Mesenchymal stem cell (in vitro differentiated cells and primary cell): ENCODE data around the gene GCK.

ENCODE experiments used
- DNase-seq: peaks from one replicate; pipeline ENCODE4 v3.0.0-alpha.2; 2013
- H2AFZ ChIP-seq: one replicate; pipeline ENCODE4 v1.6.1; 2013; ENCODE audit warnings: low read depth, mild to moderate bottlenecking, control low read depth, inconsistent platforms, low read length, moderate library complexity
- H2AK5ac ChIP-seq: 2 replicates; pipeline ENCODE4 v1.6.1; 2013; ENCODE audit warnings: low read length, moderate library complexity, mild to moderate bottlenecking, inconsistent platforms; ENCODE audit not compliant: severe bottlenecking
- H2BK120ac ChIP-seq: one replicate; pipeline ENCODE4 v1.6.1; 2013; ENCODE audit warnings: low read depth, mild to moderate bottlenecking, inconsistent platforms, low read length, moderate library complexity
- H2BK12ac ChIP-seq, 2 experiments: one replicate each; pipeline ENCODE4 v1.6.1; 2013; ENCODE audit warnings: inconsistent platforms in 2 of 2, low read length in 2 of 2, mild to moderate bottlenecking in 2 of 2, moderate library complexity in 2 of 2, control low read depth in 1 of 2
- H2BK15ac ChIP-seq: one replicate; pipeline ENCODE4 v1.6.1; 2013; ENCODE audit warnings: mild to moderate bottlenecking, low read depth, inconsistent platforms; ENCODE audit not compliant: poor library complexity, severe bottlenecking
- H2BK5ac ChIP-seq: 2 replicates; pipeline ENCODE4 v1.6.1; 2013; ENCODE audit warnings: low read depth, mild to moderate bottlenecking, low read length, control low read depth, inconsistent platforms; ENCODE audit not compliant: poor library complexity, severe bottlenecking
- H3K14ac ChIP-seq, 2 experiments: one replicate each; pipeline ENCODE4 v1.6.1; 2013; ENCODE audit warnings: inconsistent platforms in 2 of 2, low read length in 2 of 2, control low read depth in 1 of 2, mild to moderate bottlenecking in 1 of 2, moderate library complexity in 1 of 2
- H3K18ac ChIP-seq, 2 experiments: one replicate each; pipeline ENCODE4 v1.6.1; 2013; ENCODE audit warnings: inconsistent platforms in 2 of 2, low read length in 2 of 2, control low read depth in 1 of 2, low read depth in 1 of 2, mild to moderate bottlenecking in 1 of 2
- H3K23ac ChIP-seq, 2 experiments: one replicate each; pipeline ENCODE4 v1.6.1; 2013; ENCODE audit warnings: inconsistent platforms in 2 of 2, low read length in 2 of 2, mild to moderate bottlenecking in 2 of 2, moderate library complexity in 2 of 2, control low read depth in 1 of 2
- H3K27ac ChIP-seq: 2 replicates; pipeline ENCODE4 v1.5.1; 2013; ENCODE audit warnings: mild to moderate bottlenecking, moderate library complexity, low read length, control low read depth, inconsistent platforms; ENCODE audit not compliant: poor library complexity, severe bottlenecking
- H3K27me3 ChIP-seq, 2 experiments: 2 replicates each; pipeline versions ENCODE4 v1.6.1 to v1.7.0; 2013; ENCODE audit warnings: low read length in 2 of 2, mild to moderate bottlenecking in 2 of 2, moderate library complexity in 2 of 2, control low read depth in 1 of 2, inconsistent platforms in 1 of 2; ENCODE audit not compliant: control insufficient read depth in 1 of 2, insufficient read depth in 1 of 2
- H3K36me3 ChIP-seq, 2 experiments: 2 replicates each; pipeline versions ENCODE4 v1.6.1 to v1.7.0; 2013; ENCODE audit warnings: low read length in 2 of 2, control low read depth in 1 of 2, inconsistent platforms in 1 of 2, low read depth in 1 of 2, mild to moderate bottlenecking in 1 of 2; ENCODE audit not compliant: insufficient read depth in 2 of 2, control insufficient read depth in 1 of 2
- H3K4ac ChIP-seq, 2 experiments: one replicate each; pipeline ENCODE4 v1.6.1; 2013; ENCODE audit warnings: inconsistent platforms in 2 of 2, low read length in 2 of 2, mild to moderate bottlenecking in 2 of 2, moderate library complexity in 2 of 2, control low read depth in 1 of 2, low read depth in 1 of 2
- H3K4me1 ChIP-seq: 2 replicates; pipeline ENCODE4 v1.6.1; 2013; ENCODE audit warnings: low read depth, low read length, control low read depth; ENCODE audit not compliant: control insufficient read depth, insufficient read depth
- H3K4me2 ChIP-seq: 2 replicates; pipeline ENCODE4 v1.6.1; 2013; ENCODE audit warnings: low read length, mild to moderate bottlenecking, inconsistent platforms; ENCODE audit not compliant: poor library complexity, severe bottlenecking
- H3K4me3 ChIP-seq, 2 experiments: 2 replicates each; pipeline versions ENCODE4 v1.5.1 to v1.7.0; 2013; ENCODE audit warnings: low read length in 2 of 2, mild to moderate bottlenecking in 2 of 2, control low read depth in 1 of 2, low read depth in 1 of 2; ENCODE audit not compliant: insufficient read depth in 1 of 2
- H3K79me1 ChIP-seq: replicated peaks from 2 replicates; pipeline ENCODE4 v1.6.1; 2013; ENCODE audit warnings: mild to moderate bottlenecking, control low read depth, low read length, inconsistent platforms; ENCODE audit not compliant: poor library complexity, severe bottlenecking
- H3K9ac ChIP-seq: 2 replicates; pipeline ENCODE4 v1.7.0; 2013; ENCODE audit warnings: mild to moderate bottlenecking, low read length, moderate library complexity
- H3K9me3 ChIP-seq: 2 replicates; pipeline ENCODE4 v1.7.0; 2013; ENCODE audit warnings: mild to moderate bottlenecking, low read length; ENCODE audit not compliant: control insufficient read depth
- H4K8ac ChIP-seq: one replicate; pipeline ENCODE4 v1.6.1; 2013; ENCODE audit warnings: inconsistent platforms, mild to moderate bottlenecking, low read length, moderate library complexity
- H4K91ac ChIP-seq: one replicate; pipeline ENCODE4 v1.6.1; 2013; ENCODE audit warnings: mild to moderate bottlenecking, low read length, inconsistent platforms
- WGBS: methylation state at CpG from one replicate; pipeline ENCODE4 v1.1.7; 2013; ENCODE audit warnings: mixed read lengths; 5-methylcytosine and 5-hydroxymethylcytosine counted together

Gene GCK

DNA sequence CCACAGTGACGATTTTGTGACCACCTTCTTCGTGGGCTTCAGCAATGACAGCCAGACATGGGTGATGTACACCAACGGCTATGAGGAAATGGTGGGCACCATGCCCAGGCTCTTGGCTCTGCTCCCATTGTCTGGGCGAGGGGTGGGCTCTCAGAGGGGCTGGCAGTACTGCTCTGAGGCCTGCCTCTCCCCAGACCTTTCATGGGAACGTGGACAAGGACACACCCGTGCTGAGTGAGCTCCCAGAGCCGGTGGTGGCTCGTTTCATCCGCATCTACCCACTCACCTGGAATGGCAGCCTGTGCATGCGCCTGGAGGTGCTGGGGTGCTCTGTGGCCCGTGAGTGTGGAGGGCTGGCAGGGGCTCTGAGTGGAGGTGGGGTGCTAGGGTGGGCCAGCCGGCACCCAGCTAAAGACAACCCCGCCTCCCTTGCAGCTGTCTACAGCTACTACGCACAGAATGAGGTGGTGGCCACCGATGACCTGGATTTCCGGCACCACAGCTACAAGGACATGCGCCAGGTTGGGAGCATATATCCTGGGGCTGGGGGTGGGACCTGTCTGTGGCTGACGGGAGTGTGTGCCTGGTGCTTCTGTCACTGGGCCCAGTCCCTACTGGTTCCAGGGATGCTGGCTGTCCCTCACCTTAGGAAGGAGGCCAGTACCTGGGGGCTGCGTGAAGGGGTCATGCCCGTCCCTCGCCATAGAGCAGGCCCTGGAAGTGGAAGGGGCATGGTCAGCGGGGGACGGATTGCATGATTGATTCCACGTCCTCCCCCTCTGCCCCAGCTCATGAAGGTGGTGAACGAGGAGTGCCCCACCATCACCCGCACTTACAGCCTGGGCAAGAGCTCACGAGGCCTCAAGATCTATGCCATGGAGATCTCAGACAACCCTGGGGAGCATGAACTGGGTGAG lies 78.3 kb downstream of the GCK start:
- Histone ChIP-seq H4K8ac (no peak overlapping the region), H3K4me2 (no peak overlapping the region), H3K4ac (no peak overlapping the region), H2BK120ac (no peak overlapping the region), H4K91ac (no peak overlapping the region), H3K4me3 (no peak overlapping the region), H3K9me3 (no peaks in the 10 kb centered on the region), H3K18ac (no peak overlapping the region), H2BK5ac (no peak overlapping the region), H2AK5ac (no peak overlapping the region), H2BK12ac (no peak overlapping the region), H3K27ac (no peak overlapping the region), H3K9ac (no peak overlapping the region), H3K14ac (no peak overlapping the region), H3K36me3 (peaks cover 89 to 100% of the 10 kb centered on the region in 2 experiments), H3K23ac (no peak overlapping the region), H3K27me3 (no peaks in the 10 kb centered on the region), H2AFZ (no peak overlapping the region), H2BK15ac (no peak overlapping the region), H3K79me1 (peaks cover 22% of the 10 kb centered on the region), H3K4me1 (peaks cover 52% of the 10 kb centered on the region)
- no peak for DNase-seq
- 92% methylated on average over 27 of the region's 27 CpGs for WGBS

DNA sequence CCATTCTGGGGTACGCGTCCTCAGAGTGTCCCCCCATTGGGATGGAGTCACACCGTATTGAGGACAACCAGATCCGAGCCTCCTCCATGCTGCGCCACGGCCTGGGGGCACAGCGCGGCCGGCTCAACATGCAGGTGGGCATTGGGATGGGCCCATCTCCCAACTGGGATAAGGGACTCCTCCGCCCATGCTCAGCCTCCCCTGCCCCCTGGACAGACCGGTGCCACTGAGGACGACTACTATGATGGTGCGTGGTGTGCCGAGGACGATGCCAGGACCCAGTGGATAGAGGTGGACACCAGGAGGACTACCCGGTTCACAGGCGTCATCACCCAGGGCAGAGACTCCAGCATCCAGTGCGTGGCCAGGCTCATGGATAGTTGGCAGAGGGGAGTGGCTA lies 79.2 kb downstream of the GCK start:
- no peak overlapping the region for H2AK5ac ChIP-seq
- H3K9ac ChIP-seq = no peak overlapping the region
- no peak overlapping the region for H2BK15ac ChIP-seq
- no peak overlapping the region for H3K27ac ChIP-seq
- H3K18ac ChIP-seq = no peak overlapping the region
- DNase-seq = no peak
- no peak overlapping the region for H2AFZ ChIP-seq
- no peaks in the 10 kb centered on the region for H3K27me3 ChIP-seq
- H3K4me2 ChIP-seq = no peak overlapping the region
- peaks cover 82 to 91% of the 10 kb centered on the region in 2 experiments for H3K36me3 ChIP-seq
- H4K91ac ChIP-seq = peak overlapping the region; percentile 19
- no peak overlapping the region for H2BK12ac ChIP-seq
- H3K79me1 ChIP-seq = peaks cover 18% of the 10 kb centered on the region
- no peak overlapping the region for H2BK120ac ChIP-seq
- no peaks in the 10 kb centered on the region for H3K9me3 ChIP-seq
- H3K4me1 ChIP-seq = peaks cover 54% of the 10 kb centered on the region
- 96% methylated on average over 18 of the region's 18 CpGs for WGBS
- H3K4ac ChIP-seq = no peak overlapping the region
- H3K4me3 ChIP-seq = no peak overlapping the region
- no peak overlapping the region for H2BK5ac ChIP-seq
- no peak overlapping the region for H4K8ac ChIP-seq
- no peak overlapping the region for H3K23ac ChIP-seq
- H3K14ac ChIP-seq = no peak overlapping the region

- Histone ChIP-seq H3K4me3 (no peak overlapping the region), H3K27me3 (no peaks in the 10 kb centered on the region), H3K23ac (no peak overlapping the region), H4K8ac (no peak overlapping the region), H3K14ac (no peak overlapping the region), H2AFZ (no peak overlapping the region), H4K91ac (no peak overlapping the region), H2BK12ac (no peak overlapping the region), H3K4me1 (peaks cover 54% of the 10 kb centered on the region), H3K9ac (no peak overlapping the region), H3K4me2 (no peak overlapping the region), H3K36me3 (peaks cover 73 to 81% of the 10 kb centered on the region in 2 experiments), H3K18ac (no peak overlapping the region), H3K79me1 (peaks cover 18% of the 10 kb centered on the region), H3K4ac (no peak overlapping the region), H3K27ac (no peak overlapping the region), H2BK5ac (no peak overlapping the region), H2AK5ac (no peak overlapping the region), H3K9me3 (no peaks in the 10 kb centered on the region), H2BK120ac (no peak overlapping the region), H2BK15ac (no peak overlapping the region)
- 93% methylated on average over 21 of the region's 21 CpGs for WGBS
- DNase-seq = no peak
Measured at GRCh38 chr7:44108768-44109750, 80.2 kb downstream of the GCK start.
